Ureter (tissue), 1 donor: ENCODE measurements around the gene TXNL1. TPM values are rescaled to one million over a fixed set of nuclear protein-coding genes. Genes with fewer than 3 reads are reported as not detected.
"Not testable (repeated sequence)": the region's sequence is repeated elsewhere in the genome, so short reads cannot be mapped to it uniquely, and the experiment has no call there.

Source experiments
- DNase-seq: peaks from one replicate; pipeline ENCODE4 v3.0.0-alpha.2; 2020; ENCODE audit warnings: low spot score
- total RNA-seq: library from RNA; stranded (reverse); gene quantifications from one replicate; pipeline ENCODE4 v1.2.4, GENCODE V29; 2023
- donor health status: DM: yes; HTN: yes; CAD: no.

The TXNL1 gene
- total RNA-seq, 1 donor from 2014 or later: 66.1 TPM

- no peak for DNase-seq
These were observed 7.1 kb upstream of the TXNL1 start for GRCh38 chr18:56645415-56646016.

GRCh38 chr18:56643381-56643780 is 5.0 kb upstream of the TXNL1 start:
- DNase-seq: no peak

- DNase-seq: no peak
These were observed 3.4 kb upstream of the TXNL1 start for GRCh38 chr18:56641714-56642337.

DNA sequence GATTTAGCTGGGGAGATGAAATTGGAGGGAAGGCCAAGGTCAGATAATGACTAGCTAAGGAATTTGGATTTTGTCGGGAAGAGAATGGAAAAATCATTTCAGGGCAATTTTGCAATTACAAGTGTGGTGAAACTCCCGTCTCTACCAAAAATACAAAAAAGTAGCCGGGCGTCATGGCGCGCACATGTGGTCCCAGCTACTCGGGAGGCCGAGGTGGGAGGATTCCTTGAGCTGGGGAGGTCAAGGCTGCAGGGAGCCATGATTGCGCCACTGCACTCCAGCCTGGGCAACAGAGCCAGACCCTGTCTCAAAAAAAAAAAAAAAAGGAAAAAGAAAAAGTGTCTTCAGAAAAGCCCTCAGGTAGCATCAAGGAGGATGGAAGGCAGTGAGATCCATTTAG is 1.2 kb upstream of the TXNL1 start:
- DNase-seq: no peak

DNA sequence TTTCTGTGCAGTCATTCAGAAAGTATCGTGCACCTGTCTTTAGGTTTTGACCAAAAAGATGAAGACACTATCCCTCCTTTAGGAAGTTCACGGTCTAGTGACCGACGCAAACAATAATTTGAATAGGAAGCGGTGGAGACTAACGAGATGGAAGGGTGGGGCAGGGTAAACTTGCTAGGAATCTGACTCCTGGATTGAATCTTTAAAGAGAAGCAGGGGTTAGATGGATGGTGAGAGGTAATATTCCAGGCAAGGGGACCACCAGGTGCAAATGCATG is 651 bp upstream of the TXNL1 start:
- DNase-seq: no peak

GRCh38 chr18:56637711-56638231 is 621 bp downstream of the TXNL1 start:
- DNase-seq: no peak

- no peak for DNase-seq
These were observed 1.2 kb downstream of the TXNL1 start for GRCh38 chr18:56637176-56637575.

GRCh38 chr18:56635007-56635406 is 3.4 kb downstream of the TXNL1 start:
- DNase-seq: no peak

DNA sequence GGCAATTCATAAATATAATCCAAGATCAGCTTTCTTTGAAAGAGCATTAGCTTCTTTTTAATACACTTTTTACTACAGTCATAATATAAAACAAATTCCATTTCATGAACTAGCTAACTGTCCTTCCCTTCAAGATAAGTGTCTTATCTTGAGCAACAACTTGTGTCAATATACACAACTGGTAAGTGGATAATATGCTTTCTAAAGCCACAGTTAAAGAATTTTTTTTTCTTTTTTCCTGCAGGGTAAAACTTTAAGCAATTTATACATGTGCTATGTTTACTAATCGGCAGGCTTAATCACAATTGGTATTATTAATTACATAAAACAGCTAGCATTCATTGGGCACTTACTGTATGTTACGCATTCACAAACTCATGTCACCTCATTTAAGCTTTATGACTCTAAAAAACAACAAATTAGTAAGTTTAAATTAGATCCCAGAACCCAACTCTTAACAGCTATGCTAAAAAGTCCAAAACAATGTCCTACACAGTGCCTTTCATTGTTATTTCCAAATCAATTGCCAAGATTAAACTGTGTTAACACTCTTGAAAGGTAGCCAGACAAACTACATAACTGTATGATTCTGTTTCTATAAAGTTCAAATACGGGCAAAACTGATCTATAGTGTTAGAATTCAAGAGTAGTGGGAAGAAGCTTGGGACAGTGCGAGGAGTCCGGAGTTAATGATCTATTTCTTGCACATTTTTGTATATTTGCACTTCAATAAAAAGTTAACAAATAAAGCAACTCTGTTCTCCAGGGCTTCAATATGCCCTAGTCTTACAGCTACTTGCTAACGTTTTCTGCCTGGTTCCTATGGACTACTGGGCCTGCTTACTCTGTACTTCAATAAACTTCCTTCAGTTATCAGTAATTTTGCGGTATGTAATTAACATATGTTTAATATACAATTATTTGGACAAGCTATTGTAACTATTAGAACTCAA is 6.0 kb downstream of the TXNL1 start:
- no peak for DNase-seq

DNA sequence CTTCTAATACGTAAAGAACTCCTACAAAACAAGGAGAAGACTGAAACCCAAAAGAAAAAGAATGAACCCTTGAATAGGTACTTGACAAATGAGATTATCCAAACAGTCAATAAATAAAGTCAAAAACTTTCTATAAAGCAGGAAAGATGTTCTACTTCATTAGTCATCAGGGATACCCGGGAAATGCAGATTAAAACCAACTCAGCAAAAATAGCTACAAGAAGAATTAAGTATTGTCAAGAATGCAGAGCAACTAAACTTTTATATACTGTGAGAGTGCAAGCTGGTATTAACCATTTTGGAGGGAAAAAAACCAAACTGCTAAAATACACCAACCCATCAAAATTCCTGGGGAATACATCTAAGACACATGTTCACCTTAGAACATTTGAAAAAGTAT is 10.4 kb downstream of the TXNL1 start:
- no peak for DNase-seq

DNA sequence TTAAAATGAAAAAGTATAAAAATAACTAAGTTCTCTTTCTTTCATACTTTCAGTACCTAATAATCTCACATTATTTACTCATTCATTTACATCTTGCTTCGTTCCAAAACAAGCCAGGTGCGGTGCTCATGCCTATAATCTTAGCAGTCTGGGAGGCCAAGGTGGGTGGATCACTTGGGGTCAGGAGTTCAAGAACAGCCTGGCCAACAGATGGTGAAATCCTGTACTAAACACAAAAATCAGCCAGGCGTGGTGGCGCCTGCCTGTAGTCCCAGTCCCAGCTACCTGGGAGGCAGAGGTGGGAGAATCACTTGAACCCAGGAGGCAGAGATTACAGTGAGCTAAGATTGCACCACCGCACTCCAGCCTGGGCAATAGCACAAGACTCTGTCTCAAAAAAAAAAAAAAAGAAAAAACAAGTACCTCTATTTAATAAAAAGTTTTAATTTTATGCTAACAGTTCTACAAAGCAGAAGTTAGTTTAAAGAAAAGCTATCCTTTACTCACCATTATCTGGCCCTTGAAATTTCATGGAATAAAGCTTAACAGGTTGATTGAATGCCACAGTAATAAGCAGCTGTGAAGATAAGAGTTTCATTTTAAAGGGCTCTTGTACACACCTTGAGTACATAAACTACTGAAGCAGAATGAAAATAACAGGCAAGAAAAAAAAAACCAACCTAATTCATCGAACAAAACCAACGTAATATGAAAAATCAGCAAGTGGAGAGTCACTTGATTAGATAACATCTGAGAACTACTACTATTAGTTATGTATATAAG is 22.5 kb downstream of the TXNL1 start:
- no peak for DNase-seq

DNA sequence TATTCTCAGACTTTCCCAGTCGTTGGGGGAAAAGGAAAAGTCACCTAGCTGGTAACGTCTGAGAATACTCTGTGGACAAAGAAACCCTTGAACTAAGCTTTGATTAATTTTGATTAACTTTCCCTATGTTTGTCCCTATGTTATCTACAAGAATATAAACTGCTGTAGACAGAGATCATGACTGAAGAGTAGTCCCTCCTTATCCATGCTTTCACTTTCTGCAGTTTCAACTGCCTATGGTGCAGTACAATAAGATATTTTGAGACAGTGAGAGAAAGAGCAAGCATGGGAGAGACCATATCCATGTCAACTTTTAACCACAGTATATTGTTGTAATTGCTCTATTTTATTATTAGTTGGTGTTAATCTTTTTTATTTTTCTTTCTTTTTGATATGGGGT is 31.8 kb downstream of the TXNL1 start:
- no peak for DNase-seq

DNA sequence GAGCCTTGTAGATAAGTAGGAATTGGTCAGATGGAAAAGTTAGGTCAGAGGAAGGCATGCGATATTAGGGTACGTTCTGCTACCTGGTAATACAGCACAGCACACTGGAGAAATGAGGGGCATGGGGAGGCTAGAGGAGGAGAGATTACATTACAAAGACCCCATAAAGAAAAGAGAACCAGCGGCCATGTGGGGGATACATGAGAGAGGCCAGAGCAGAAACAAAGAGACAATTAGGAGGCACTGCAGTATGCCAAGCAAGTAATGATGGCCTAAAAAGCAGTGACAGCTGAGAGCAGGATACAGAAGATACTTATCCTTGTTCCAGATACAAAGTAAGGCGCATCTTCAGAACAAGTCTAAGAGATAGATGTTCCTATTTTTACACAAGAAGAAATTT is 40.0 kb downstream of the TXNL1 start:
- no peak for DNase-seq

DNA sequence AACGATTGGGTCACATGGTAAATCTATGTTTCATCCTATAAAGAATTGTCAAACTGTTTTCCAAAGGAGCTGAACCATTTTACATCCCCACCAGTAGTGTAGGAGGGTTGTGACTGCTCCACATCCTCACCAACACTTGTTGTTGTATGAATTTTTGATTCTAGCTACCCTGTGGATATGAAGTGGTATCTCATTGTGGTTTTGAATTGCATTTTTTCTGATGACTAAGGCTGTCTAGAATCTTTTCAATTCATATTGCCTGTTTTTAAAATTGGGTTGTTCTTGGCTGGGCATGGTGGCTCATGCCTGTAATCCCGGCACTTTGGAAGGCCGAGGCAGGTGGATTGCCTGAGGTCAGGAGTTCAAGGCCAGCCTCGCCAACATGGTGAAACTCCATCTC is 44.5 kb downstream of the TXNL1 start:
- no peak for DNase-seq

- no peak for DNase-seq
These were observed 58.4 kb downstream of the TXNL1 start for GRCh38 chr18:56580026-56580425.

GRCh38 chr18:56579451-56579850 is 58.9 kb downstream of the TXNL1 start:
- no peak for DNase-seq

DNA sequence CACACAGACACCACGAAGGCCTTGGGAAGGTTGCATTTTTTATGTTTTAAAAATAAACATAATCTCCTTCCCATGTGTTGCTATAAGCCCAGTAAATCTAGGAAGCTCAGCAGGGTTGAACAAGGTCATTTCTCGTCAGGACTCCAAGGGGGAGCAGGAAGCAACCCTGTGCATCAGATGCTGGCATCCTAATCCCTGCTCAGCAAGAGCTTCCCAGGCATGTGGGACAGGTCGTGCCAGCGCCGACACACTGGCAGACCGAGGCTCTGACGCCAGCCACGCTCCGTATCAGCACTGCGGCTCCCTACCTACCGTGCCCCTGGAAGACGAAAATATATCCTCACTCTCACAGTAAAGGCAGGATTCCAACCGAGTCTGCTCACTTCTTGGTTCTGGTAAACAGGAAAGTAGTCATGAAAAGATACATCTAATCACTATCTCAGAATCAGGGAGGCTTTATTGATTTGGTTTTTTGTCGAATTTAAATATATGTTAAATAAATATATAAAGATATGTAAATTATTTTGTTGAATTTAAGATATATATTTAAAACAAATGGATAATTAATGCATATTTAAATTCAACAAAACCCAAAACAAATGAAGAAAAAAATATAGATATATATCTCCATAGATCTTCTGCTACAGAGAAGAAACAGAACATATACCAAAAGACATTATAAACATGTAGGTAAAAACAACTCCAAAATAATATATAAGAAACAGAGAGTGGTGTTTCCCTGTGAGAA is 61.4 kb downstream of the TXNL1 start:
- DNase-seq: no peak

- no peak for DNase-seq
These were observed 62.4 kb downstream of the TXNL1 start for GRCh38 chr18:56575819-56576663.

DNA sequence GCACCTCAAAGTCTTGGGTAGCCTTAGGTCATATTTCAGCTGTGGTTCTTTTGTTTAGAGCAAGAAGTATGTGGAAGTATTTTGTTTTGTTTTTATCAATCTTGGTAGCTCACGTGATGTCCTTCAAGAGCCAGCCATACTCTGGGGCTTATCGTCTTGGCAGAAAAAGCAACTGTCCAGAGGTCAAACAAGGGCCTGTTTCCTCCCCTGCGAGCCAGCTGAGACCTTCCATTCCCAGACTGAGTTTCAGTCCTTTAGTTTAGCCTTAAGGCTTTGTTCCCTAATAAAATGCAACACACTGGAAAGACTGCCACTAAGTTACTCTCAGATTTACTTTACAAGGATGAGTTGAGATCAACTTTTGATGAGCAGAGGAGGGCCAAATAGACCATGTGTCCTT is 63.5 kb downstream of the TXNL1 start:
- DNase-seq: no peak

DNA sequence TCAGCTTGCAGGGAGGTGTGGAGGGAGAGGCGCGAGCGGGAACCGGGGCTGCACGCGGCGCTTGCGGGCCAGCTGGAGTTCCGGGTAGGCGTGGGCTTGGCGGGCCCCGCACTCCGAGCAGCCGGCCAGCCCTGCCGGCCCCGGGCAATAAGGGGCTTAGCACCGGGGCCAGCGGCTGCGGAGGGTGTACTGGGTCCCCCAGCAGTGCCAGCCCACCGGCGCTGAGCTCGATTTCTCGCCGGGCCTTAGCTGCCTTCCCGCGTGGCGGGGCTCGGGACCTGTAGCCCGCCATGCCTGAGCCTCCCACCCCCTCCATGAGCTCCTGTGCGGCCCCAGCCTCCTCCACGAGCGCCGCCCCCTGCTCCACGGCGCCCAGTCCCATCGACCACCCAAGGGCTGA is 66.1 kb downstream of the TXNL1 start:
- DNase-seq: not testable (repeated sequence)
